Parathyroid adenoma (tissue), 2 donors: ENCODE results near the gene P2RY12.

Source experiments
- H2AFZ ChIP-seq: fragments of 300-600 bp; sonication (generic); one replicate; pipeline ENCODE4 v1.7.0; 2017; ENCODE audit warnings: antibody characterized with exemption, mild to moderate bottlenecking
- H3K27ac ChIP-seq: fragments of 300-600 bp; sonication (generic); one replicate; pipeline ENCODE4 v1.7.0; 2017
- H3K27me3 ChIP-seq: fragments of 300-600 bp; sonication (generic); one replicate; pipeline ENCODE4 v1.7.0; 2017; ENCODE audit warnings: low read length; ENCODE audit not compliant: control insufficient read depth, insufficient read depth
- H3K36me3 ChIP-seq: fragments of 300-600 bp; sonication (generic); one replicate; pipeline ENCODE4 v1.7.0; 2017; ENCODE audit warnings: low read length; ENCODE audit not compliant: control insufficient read depth, insufficient read depth
- H3K4me1 ChIP-seq: fragments of 300-600 bp; sonication (generic); one replicate; pipeline ENCODE4 v1.7.0; 2017; ENCODE audit warnings: control low read depth
- H3K4me2 ChIP-seq: fragments of 300-600 bp; sonication (generic); one replicate; pipeline ENCODE4 v1.7.0; 2017; ENCODE audit warnings: low read length
- H3K4me3 ChIP-seq: fragments of 300-600 bp; sonication (generic); one replicate; pipeline ENCODE4 v1.7.0; 2017; ENCODE audit warnings: low read depth, low read length
- H3K79me2 ChIP-seq: fragments of 300-600 bp; sonication (generic); one replicate; pipeline ENCODE4 v1.7.0; 2017; ENCODE audit warnings: control low read depth
- H3K9ac ChIP-seq: fragments of 300-600 bp; sonication (generic); one replicate; pipeline ENCODE4 v1.7.0; 2017; ENCODE audit warnings: mild to moderate bottlenecking
- H3K9me3 ChIP-seq: fragments of 300-600 bp; sonication (generic); one replicate; pipeline ENCODE4 v1.7.0; 2017; ENCODE audit warnings: low read length; ENCODE audit not compliant: control insufficient read depth
- TF ChIP-seq, protein P1 (sequence below): fragments of 300-600 bp; sonication (generic); IDR thresholded peaks from one replicate; pipeline ENCODE4 v1.7.0; 2017; ENCODE audit warnings: antibody characterized with exemption, mild to moderate bottlenecking
- donor health status: primary hyperparathyroidism.

P2RY12 gene

GRCh38 chr3:151404316-151404715 is 19.8 kb upstream of the P2RY12 start:
- no peak overlapping the region for H2AFZ ChIP-seq
- H3K4me2 ChIP-seq = no peak overlapping the region
- no peaks in the 10 kb centered on the region for H3K36me3 ChIP-seq
- TF ChIP-seq, protein P1, sequence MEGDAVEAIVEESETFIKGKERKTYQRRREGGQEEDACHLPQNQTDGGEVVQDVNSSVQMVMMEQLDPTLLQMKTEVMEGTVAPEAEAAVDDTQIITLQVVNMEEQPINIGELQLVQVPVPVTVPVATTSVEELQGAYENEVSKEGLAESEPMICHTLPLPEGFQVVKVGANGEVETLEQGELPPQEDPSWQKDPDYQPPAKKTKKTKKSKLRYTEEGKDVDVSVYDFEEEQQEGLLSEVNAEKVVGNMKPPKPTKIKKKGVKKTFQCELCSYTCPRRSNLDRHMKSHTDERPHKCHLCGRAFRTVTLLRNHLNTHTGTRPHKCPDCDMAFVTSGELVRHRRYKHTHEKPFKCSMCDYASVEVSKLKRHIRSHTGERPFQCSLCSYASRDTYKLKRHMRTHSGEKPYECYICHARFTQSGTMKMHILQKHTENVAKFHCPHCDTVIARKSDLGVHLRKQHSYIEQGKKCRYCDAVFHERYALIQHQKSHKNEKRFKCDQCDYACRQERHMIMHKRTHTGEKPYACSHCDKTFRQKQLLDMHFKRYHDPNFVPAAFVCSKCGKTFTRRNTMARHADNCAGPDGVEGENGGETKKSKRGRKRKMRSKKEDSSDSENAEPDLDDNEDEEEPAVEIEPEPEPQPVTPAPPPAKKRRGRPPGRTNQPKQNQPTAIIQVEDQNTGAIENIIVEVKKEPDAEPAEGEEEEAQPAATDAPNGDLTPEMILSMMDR = no peak
- no peaks in the 10 kb centered on the region for H3K9me3 ChIP-seq
- no peak overlapping the region for H3K27ac ChIP-seq
- H3K4me3 ChIP-seq = no peak overlapping the region
- no peaks in the 10 kb centered on the region for H3K79me2 ChIP-seq
- H3K9ac ChIP-seq = no peak overlapping the region
- H3K27me3 ChIP-seq = no peaks in the 10 kb centered on the region
- no peaks in the 10 kb centered on the region for H3K4me1 ChIP-seq

DNA sequence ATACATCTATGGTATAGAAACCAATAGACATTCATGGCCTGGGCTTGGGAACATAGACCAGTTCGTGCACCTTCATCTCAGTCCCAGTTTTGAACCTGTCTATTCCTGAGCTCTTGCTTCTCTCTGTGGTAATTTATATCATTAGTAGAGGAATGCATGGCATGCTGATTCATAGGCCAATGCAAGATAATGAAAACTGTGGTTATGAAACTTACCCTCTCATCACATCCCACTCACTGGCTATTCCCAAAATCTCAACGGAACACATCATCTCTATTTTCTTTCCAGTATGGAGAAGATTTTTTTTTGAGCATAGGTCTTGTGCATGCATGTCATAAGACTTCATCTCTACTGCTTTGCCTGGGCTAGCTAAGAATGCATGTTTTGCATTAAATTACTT is 18.7 kb upstream of the P2RY12 start:
- Histone ChIP-seq H2AFZ (no peak overlapping the region), H3K9ac (no peak overlapping the region), H3K36me3 (no peaks in the 10 kb centered on the region), H3K4me2 (no peak overlapping the region), H3K4me1 (no peaks in the 10 kb centered on the region), H3K9me3 (no peaks in the 10 kb centered on the region), H3K27me3 (no peaks in the 10 kb centered on the region), H3K27ac (no peak overlapping the region), H3K79me2 (no peaks in the 10 kb centered on the region), H3K4me3 (no peak overlapping the region)
- TF ChIP-seq, protein P1 = no peak

DNA sequence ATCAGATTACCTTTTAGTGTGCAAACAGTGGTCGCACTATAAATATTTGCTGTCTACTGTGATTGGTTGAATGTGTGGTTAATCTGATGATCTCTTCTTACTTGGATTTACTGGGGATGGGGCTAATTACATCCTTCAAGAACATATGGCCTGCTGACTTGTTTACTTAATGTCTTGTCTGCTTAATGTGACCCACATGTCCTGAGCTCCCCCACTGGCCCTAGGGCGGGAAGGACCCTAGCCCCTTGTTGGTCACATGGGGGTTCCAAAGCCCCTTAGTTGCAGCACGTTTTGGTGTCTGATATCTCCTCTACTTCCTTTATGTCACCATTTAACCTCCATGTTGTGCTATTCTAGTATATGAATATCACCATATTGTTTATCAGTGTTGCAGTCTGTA is 17.8 kb upstream of the P2RY12 start:
- Histone ChIP-seq H3K9me3 (no peaks in the 10 kb centered on the region), H3K4me2 (no peak overlapping the region), H3K27me3 (no peaks in the 10 kb centered on the region), H3K4me1 (no peaks in the 10 kb centered on the region), H3K79me2 (no peaks in the 10 kb centered on the region), H3K4me3 (no peak overlapping the region), H3K27ac (no peak overlapping the region), H2AFZ (no peak overlapping the region), H3K36me3 (no peaks in the 10 kb centered on the region), H3K9ac (no peak overlapping the region)
- TF ChIP-seq, protein P1 = no peak

- no peaks in the 10 kb centered on the region for H3K4me1 ChIP-seq
- no peak overlapping the region for H2AFZ ChIP-seq
- H3K27me3 ChIP-seq = no peaks in the 10 kb centered on the region
- H3K36me3 ChIP-seq = no peaks in the 10 kb centered on the region
- H3K27ac ChIP-seq = no peak overlapping the region
- H3K79me2 ChIP-seq = no peaks in the 10 kb centered on the region
- H3K4me2 ChIP-seq = no peak overlapping the region
- no peaks in the 10 kb centered on the region for H3K9me3 ChIP-seq
- TF ChIP-seq, protein P1 = no peak
- H3K9ac ChIP-seq = no peak overlapping the region
- no peak overlapping the region for H3K4me3 ChIP-seq
Observed at GRCh38 chr3:151400341-151400740, 15.8 kb upstream of the P2RY12 start.

GRCh38 chr3:151398895-151399294 is 14.3 kb upstream of the P2RY12 start:
- Histone ChIP-seq H3K4me2 (no peak overlapping the region), H3K27ac (no peak overlapping the region), H3K36me3 (no peaks in the 10 kb centered on the region), H3K27me3 (no peaks in the 10 kb centered on the region), H3K79me2 (no peaks in the 10 kb centered on the region), H3K9me3 (no peaks in the 10 kb centered on the region), H3K9ac (no peak overlapping the region), H3K4me1 (no peaks in the 10 kb centered on the region), H3K4me3 (no peak overlapping the region), H2AFZ (no peak overlapping the region)
- TF ChIP-seq, protein P1 = no peak
